Erythroblast (primary cell): Measurements from ENCODE around the gene RRP1.

ENCODE experiments used
- DNase-seq, 2 experiments: peaks; one replicate each; lab custom pipeline; 2025; lab: John Stamatoyannopoulos, UW
- GATA1 ChIP-seq: IDR thresholded peaks from 2 replicates; pipeline ENCODE4 v1.6.1; 2011; ENCODE audit warnings: low read depth, mild to moderate bottlenecking, control low read depth, low read length, moderate library complexity
- POLR2A ChIP-seq: IDR thresholded peaks from 2 replicates; pipeline ENCODE4 v1.6.1; 2011; ENCODE audit warnings: mild to moderate bottlenecking, low read length

Gene RRP1

GRCh38 chr21:43829161-43829560, 39.8 kb downstream of the RRP1 start:
- TF ChIP-seq POLR2A (no peak), GATA1 (no peak)
- no peak for DNase-seq

GRCh38 chr21:43829575-43830119, 40.3 kb downstream of the RRP1 start:
- no peak for TF ChIP-seq POLR2A
- no peak for TF ChIP-seq GATA1
- DNase-seq = no peak

GRCh38 chr21:43832158-43832550, 42.8 kb downstream of the RRP1 start:
- no peak for DNase-seq
- TF ChIP-seq POLR2A (no peak), GATA1 (no peak)

- no peak for TF ChIP-seq POLR2A
- no peak for TF ChIP-seq GATA1
- DNase-seq = no peak
Observed at GRCh38 chr21:43832648-43833047, 43.3 kb downstream of the RRP1 start.

DNA sequence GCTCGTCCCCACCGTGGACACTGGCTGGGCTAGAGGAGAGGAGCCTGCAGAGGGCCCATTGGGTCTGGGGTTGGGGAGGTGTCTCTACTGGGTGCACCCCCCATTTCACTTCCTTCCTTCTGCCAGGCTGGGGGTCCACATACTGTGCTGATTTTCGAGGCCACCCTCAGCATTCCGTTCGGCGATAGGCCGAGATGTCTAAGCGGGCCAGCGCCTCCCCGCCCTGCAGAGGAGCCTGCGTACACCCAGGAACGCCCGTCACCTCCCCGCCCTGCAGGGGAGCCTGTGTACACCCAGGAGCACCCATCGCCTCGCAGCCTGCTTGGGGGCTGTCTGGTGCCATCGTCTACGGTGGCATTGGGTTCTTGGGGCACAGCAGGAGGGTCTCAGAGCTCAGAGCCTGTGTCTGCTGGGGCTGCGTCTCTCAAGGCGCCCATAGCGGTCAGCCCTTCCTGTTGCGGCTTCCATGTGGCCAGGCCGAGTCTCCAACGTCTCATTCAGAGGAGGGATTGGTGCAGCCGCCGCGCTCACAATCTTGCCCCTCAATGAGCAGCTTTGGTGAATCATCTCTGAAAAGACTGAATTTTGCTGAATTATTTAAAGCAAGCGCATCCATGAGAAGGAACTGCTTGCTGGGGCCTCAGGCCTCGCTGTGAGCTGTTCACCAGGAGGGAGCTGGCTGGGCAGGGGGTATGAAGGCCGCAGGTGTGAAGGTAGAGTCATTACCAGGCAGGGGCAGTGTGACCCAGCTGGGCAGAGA, 44.9 kb downstream of the RRP1 start:
- TF ChIP-seq POLR2A (no peak), GATA1 (no peak)
- DNase-seq = no peak

DNA sequence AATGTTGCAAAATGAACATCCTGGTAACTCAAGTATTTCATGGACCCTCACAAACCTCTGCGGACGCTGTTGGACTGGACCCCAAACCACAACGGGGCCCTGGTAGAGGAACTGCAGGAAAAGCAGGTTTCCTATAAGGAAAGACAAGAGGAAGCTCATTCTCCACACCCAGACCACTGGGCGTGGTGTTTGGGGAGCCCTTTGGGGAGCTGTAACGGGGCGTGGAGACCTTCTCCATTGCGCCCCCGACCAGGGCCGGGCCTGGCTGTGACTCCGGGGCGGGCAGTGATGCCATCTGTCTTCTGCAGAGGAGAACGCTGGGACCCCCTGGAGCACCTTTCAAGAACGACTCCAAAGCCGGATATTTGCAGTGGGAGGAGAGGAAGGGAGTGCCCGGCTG, 45.7 kb downstream of the RRP1 start:
- no peak for DNase-seq
- TF ChIP-seq GATA1 (no peak), POLR2A (no peak)

- no peak for TF ChIP-seq POLR2A
- TF ChIP-seq GATA1 = no peak
- no peak for DNase-seq
Observed at GRCh38 chr21:43835861-43836260, 46.5 kb downstream of the RRP1 start.

GRCh38 chr21:43836616-43837015, 47.2 kb downstream of the RRP1 start:
- TF ChIP-seq GATA1 (no peak), POLR2A (no peak)
- no peak for DNase-seq

- TF ChIP-seq POLR2A = no peak
- TF ChIP-seq GATA1 = no peak
Observed at GRCh38 chr21:43840259-43840658, 50.9 kb downstream of the RRP1 start.

GRCh38 chr21:43842742-43843141, 53.4 kb downstream of the RRP1 start:
- no peak for DNase-seq
- no peak for TF ChIP-seq POLR2A
- TF ChIP-seq GATA1 = no peak

More at GRCh38 chr21:43840259-43840658, 50.9 kb downstream of the RRP1 start:
- DNase-seq = no peak

DNA sequence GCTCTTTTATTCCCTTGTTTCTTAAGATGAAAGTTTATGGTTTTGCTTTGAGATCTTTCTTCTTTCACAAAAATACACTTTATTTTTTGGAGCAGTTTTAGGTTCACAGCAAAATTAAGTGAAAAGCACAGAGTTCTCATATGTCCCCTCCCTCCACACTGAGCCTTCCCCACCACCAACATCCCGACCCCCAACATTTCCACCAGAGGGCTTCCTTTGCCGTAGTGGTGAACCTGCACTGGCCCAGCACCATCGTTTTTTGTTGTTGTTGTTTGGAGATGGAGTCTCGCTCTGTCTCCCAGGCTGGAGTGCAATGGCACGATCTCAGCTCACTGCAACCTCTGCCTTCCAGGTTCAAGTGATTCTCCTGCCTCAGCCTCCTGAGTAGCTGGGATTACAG, 55.5 kb downstream of the RRP1 start:
- peak in 1 of 2 experiments; percentile 18 for DNase-seq

GRCh38 chr21:43845386-43845785, 56.0 kb downstream of the RRP1 start:
- no peak for TF ChIP-seq POLR2A
- TF ChIP-seq GATA1 = no peak
- no peak for DNase-seq

DNA sequence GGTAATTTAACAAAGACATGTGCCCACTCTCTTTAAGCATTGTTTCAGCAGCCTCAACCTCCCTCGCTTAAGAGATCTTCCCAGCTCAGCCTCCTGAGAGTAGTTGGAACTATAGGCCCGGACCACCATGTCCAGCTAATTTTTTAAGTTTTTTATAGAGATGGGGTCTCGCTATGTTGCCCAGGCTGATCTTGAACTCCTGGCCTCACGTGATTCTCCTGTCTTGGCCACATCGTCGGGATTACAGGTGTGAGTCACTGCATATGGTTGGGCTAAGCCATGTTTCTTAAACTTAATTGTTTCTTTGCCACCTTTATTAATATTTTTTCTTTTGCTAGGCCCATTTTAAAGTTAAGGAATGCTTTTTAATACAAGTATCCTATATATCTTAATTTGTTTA, 57.1 kb downstream of the RRP1 start:
- TF ChIP-seq GATA1 (no peak), POLR2A (no peak)
- no peak for DNase-seq

- DNase-seq = no peak
- TF ChIP-seq GATA1 = no peak
- no peak for TF ChIP-seq POLR2A
Observed at GRCh38 chr21:43847301-43847700, 57.9 kb downstream of the RRP1 start.

DNA sequence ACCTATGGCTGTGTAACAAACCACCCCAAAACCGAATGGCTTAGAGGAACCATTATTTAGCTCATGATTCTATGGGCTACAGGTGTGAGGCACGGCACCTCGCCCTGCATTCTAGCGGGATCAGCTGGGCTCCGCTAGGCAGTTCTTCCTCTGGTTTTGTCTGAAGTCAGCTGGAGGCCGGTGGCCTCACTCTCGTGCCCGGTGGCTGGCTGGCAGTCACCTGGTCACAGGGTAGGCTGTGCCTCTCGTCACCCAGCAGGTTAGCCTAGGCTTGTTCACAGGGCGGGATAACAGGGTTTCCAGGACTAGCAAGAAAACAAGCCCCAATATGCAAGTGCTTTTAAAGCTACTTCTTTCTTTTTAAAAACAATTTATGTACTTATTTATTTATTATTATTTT, 59.4 kb downstream of the RRP1 start:
- TF ChIP-seq POLR2A = no peak
- TF ChIP-seq GATA1 = no peak
- DNase-seq = no peak
